ENCODE results near the gene SIVA1.

SIVA1 gene

DNA sequence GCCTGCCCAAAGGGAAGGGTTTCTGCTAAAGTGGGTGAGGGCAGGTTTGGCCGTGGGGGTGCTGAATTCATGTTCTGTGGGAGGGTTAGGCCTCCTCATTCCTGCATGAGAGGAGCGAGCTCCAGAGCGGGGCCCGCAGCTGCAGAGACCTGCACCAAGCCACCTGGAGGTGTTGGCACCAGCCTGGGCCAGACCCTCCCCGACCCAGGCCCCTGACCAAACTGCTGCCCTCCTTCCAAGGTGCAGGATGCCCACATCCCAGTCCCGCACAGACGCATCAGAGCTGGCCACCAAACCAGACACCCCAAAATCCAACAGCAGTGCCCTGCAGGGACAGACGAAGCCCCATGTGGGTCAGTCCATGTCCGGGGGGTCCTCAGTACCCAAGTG lies 18.4 kb upstream of the SIVA1 start:
- in situ Hi-C loops (cut with MboI; ENCODE audit: low sequenced_read_pairs), result no loop called here

DNA sequence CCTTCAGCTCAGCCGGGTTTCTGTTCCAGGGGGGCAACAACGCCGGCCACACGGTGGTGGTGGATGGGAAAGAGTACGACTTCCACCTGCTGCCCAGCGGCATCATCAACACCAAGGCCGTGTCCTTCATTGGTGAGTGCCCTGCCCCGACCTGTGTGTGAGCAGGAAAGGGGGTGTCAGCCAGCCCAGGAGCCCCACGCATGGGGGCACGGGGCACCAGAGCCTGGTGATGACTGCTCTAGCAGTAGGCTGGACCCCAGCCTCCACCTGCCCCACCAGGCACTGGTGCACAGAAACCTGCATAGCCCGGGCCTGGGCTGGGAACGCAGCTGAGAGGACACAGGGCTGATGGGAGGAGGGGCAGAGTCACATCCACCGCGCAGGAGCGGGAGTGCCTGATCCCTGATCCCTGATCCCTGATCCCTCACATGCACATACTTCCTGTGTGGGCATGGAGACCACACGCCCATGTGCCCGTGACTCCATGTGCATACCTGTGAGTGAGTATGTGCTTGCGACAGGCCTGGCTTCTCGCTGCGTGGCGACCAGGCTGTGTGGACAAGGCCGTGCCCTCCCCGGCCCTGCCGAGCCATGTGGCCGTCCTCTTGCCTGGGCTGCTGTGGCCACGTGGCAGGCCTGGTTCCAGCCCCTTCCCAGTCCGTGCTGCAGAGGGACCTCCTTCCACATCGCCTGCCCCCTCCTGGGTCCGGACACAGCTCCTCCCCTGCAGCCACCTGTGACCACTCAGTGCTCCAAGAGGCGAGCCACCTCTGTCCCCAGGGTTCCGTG lies 17.8 kb upstream of the SIVA1 start:
- in situ Hi-C loops (cut with MboI; ENCODE audit: low sequenced_read_pairs), result no loop called here

DNA sequence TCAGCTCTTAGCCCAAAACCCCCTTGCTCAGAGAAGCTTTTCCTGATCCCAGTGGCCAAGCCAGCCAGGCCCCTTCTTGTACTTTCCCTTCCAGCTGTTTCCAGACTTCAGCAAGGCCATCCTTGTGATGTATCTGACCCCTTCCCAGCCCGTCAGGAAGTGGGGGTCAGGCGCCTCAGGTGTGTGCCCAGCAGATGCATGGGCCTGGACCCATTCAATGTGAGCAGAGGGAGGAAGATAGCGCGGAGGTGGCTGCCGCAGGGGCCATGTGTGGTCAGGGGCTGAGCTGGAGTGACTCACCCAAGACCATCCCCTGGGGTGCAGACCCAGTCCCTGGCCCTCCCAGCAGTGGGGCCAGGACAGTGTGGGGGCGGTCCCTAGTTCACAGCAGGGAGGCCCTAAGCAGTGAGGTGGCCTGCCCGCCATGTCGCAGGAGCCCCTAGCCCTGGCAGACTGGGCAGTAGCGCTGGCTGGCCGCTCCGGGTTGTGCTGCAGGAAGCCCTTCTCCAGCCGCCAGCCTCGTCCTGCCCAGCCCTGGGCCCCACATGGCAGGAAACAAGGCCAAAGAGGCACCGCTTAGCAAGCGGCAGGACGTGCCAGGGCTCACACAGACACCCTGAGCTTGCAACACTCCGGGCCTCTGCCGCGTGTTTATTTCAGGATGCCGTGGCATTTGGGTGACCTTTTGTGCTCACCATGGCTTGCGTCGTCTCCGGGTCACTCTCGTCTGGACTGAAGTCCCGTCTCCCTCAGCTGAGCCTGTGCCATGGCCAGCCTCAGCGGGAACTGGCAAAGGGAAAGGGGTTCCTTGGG lies 16.9 kb upstream of the SIVA1 start:
- in situ Hi-C loops (cut with MboI; ENCODE audit: low sequenced_read_pairs), result no loop called here

DNA sequence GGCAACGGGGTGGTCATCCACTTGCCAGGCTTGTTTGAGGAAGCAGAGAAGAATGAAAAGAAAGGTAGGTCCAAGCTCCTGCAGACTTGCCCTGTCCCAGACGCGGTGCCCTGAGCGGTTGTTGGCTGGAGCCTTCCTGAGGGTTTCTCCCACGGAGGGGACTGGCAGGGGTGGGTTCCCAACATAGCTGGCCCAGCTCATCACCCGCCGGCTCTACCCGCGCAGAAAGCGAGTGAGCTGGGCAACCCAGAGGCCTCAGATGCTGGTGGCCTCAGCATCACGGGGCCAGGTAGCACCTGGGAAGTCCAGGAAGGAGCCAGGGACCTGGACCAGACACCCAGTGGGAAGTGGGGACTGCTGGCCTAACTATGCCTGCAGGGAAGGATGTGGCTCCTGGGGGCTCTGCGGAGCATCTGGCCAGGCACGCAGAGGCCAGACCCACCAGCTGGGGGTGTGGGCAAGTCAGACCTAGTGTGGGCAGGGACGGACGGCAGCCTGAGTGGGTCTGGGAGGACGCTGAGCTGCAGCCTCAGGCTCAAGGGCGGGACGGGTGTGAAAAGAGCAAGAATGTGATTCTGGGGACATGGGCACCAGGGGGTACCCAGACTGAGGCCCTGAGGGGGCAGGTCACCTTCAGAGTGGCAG lies 14.4 kb upstream of the SIVA1 start:
- in situ Hi-C loops (cut with MboI; ENCODE audit: low sequenced_read_pairs), result no loop called here

DNA sequence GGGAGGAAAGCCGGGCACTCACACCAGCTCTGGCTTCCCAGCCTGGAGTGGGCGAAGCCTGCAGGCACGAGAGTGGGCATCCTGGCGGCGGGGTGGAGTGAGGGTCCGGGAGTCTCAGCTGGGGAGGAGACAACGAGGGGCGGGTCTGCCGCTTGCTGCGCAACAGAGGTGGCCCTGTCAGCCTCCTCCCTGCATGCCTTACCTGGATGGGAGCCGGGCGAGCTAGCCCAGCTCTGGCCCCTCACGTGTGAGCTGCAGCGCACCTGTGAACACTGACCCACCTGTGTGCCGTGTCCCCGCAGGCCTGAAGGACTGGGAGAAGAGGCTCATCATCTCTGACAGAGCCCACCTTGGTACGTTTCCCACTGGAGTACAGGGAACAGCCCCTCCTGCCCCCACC lies 13.9 kb upstream of the SIVA1 start:
- in situ Hi-C loops (cut with MboI; ENCODE audit: low sequenced_read_pairs), result no loop called here

DNA sequence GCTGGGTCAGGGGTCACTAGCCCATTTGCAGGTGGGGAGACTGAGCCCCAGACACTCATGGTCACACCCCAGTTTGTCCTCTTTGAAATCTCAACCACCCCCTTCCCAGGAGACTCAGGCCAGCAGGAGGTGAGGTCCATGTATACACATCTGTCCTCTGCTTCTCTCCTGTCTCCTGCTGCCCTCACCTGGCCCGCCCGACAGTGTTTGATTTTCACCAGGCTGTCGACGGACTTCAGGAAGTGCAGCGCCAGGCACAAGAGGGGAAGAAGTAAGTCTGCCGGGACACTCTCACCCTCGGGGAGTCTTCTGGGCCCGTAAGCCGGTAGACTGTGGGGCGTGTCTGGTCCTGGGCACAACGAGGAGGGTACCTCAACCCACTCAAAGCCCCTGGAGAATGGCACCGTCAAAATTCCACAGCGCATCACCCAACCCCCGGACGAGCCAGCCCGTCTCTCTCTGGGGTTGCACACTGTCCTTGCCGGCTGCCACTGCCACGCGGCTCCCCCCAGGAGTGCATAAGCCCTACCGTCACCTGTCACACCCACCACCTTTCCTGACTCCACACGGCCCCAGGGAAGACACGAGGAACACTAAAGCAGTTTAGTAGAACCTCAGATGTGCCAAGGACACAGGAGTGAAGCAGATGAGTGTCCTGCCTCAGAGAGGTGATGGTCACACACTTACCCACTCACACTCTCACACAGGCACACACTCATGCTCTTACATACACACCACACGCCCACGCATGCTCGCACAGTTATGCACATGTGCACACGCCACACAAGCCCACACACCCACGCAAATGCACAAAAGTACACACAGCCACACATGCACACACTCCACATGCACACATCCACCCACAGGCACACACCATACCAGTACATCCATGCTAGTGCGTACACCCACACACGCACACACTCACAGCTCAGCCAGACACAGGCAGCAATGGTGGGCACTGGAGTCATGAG lies 13.1 kb upstream of the SIVA1 start:
- in situ Hi-C loops (cut with MboI; ENCODE audit: low sequenced_read_pairs), result no loop called here

DNA sequence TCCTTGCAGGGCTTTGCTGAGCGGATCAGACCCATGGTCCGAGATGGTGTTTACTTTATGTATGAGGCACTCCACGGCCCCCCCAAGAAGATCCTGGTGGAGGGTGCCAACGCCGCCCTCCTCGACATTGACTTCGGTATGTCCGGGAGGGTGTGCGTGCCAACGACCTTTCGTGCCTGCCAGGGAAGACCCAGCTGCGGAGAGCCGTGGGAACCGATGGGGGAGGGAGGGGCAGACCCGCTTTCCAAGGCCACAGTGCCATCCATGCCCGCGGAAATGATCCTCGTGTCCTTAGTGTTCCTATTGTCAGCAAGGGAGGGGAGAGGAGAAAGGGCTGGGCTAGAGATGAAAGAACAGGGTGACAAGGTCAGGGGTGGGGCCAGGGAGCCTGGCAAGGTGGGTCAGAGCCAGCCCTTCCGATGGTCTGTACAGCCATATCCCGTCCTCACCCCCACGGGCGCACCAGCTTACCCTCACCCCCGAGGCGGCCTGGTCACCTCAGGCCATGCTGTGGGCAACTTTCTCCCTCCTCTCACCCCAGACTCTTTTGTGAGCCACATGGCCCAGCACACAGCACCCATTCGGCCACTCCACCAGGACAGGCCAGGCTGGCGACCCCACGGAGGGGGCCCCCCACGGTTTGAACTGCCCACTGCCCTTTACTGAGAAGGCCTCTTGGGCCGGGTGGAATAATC lies 11.7 kb upstream of the SIVA1 start:
- in situ Hi-C loops (cut with MboI; ENCODE audit: low sequenced_read_pairs), result no loop called here

DNA sequence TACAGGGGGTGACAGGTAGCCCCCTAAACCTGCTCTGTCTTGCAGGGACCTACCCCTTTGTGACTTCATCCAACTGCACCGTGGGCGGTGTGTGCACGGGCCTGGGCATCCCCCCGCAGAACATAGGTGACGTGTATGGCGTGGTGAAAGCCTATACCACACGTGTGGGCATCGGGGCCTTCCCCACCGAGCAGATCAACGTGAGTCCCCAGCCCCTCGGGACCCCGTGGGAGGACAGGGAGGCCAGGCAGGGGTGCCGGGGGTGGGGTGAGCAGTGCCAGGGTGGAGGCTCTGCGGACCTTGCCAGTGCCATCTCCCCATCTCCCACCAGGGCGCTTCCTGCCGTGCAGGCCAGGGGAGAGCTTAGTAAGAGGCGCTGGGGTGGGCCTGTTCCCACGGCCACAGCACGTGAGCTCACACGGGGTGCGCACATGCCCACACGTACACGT lies 11.1 kb upstream of the SIVA1 start:
- in situ Hi-C loops (cut with MboI; ENCODE audit: low sequenced_read_pairs), result no loop called here

DNA sequence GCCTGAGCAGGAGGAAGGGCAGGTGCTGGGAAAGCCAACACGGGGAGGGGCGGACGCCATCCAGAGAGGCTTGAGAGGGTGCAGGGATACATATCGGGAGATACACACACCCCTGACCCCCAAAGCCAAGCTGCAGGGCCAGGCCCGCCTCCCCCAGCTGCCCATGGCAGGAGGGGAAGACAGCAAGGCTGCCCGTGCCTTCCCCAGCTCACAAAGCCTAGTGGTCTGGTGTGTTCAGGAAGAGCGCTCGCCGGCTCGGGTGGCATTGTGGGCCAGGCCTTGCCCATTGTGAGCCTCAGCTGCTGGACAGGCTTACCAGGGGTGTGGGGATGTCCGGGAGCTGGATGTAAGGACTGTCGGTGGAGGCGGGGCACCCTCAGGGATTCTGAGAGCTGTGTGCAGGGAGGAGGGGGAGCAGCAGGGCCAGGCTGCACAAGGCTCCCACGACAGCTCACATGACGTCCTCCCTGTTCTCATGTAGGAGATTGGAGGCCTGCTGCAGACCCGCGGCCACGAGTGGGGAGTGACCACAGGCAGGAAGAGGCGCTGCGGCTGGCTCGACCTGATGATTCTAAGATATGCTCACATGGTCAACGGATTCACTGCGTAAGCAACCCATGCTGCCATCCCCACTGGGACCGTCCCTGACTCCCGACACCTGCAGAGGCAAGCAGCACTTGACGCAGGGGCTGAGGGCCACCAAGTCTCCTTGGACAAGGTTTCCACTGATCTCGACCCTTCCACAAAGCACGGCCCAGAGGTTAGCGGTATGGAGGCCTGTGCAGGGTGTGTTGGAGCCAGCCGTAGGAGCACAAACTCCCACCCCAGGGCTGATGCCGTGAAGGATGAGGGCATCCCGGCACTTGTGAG lies 10.1 kb upstream of the SIVA1 start:
- in situ Hi-C loops (cut with MboI; ENCODE audit: low sequenced_read_pairs), result no loop called here

DNA sequence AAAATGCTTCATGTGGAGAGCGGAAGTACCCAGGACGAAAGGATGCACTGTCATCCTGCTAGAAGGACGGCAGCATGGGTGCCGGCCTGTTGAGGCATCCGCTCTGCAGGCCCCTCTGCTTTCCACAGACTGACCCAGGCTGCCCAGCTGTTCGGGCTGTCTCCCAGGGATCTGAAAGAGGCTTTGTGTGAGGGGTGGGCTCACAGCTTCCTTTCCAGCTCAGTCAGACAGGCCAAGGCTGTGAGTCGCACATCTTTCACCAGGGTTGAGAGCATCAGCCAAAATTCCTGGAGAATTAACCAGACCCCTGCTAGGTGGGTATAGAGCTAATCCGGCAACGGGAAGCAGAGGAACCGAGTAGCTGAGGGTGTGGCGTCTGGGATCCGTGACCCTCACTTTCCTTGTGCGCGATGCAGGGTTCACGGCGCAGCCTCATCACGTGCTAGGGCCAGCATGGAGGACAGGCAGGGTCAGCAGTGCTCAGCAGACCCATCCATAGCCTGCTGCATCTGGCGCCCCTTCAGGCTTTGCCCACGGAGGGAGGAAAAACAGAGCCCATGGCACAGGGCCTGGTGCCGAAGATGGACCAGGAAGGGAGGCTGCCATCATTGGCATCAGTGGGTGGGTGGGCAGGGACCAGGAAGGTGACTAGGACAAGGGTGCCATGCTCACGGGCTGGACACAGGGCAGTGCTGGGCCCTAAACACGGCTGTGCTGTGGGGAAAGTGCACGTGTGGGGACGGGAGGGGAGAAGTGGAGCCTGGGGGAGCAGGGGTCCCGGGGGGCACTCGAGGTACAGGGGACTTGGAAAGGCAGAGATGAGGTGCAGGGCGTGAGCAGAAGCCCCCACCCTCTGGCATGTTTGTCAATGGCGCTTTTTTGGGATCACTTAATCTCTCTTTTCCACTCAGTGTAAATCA lies 9.2 kb upstream of the SIVA1 start:
- in situ Hi-C loops (cut with MboI; ENCODE audit: low sequenced_read_pairs), result no loop called here

DNA sequence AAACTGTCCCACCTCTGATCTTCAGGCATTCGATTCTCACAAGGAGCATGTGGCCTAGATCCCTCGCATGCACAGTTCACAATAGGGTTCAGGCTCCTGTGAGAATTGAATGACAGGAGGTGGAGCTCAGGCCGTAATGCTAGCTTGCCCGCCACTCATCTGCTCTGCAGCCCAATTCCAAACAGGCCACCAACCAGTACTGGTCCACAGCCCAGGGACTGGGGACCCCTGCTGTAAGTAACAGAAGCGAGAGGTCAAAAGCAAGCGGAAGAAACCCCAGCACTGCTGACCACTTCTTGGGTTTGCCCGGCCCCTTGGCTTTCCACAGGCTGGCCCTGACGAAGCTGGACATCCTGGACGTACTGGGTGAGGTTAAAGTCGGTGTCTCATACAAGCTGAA lies 8.5 kb upstream of the SIVA1 start:
- in situ Hi-C loops (cut with MboI; ENCODE audit: low sequenced_read_pairs), result no loop called here

DNA sequence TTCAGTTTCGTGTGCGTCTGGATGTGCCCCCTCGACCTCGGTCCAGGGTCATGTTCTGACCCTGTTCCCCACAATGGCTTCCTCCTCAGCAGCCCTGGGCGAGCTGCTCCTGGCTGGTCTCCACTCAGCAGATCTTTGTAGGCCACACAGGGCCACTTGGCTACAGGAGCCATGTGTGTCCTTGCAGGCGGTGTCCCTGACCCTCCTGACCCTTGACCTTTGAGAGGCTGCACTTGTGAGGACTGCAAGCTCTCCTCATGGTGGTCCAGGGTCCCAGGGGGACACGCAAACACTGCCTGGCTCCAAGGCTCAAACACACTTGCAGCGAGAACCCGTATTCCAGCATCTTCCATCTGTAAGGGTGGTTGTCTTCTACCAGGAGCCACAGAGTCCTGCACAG lies 7.5 kb upstream of the SIVA1 start:
- in situ Hi-C loops (cut with MboI; ENCODE audit: low sequenced_read_pairs), result no loop called here

DNA sequence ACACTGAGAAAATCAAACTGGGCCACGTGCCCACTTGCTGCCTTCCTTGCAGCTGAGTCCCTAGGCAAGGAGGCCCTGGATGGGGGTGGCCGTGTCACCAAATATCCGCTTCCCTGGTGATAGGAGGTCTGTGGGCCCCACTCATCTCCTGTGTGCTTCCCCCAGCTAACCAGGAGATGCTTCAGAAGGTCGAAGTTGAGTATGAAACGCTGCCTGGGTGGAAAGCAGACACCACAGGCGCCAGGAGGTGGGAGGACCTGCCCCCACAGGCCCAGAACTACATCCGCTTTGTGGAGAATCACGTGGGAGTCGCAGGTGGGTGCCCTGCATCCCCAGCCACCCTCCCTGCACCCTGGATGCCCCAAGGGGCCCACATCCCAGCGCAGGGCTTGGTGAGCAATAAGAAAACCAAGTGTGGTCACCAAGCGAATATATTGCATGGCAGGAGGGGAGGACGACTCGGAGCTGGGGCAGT lies 6.8 kb upstream of the SIVA1 start:
- in situ Hi-C loops (cut with MboI; ENCODE audit: low sequenced_read_pairs), result no loop called here

DNA sequence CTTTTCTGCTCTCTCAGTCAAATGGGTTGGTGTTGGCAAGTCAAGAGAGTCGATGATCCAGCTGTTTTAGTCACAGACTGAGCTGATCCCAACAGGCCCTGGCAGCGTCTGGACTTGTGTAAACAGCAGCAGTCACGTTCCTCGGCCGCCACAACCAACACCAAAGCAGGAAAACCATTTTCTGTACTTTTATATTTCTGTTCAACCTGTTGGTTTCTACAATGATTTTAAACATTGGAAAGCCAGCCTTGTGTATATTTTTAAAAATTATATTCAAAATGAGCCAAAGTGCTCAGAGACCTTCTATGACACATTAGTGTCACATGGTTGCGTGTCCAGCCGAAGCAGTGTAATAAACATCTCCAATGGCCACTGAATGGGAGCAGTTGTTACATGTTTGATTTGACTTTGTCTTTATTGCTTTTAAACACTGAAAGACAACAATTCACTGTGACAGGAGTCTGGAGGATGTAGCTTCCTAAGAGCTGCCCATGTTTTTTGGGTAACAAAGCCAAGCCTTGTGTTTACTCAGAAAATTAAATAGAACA lies 5.9 kb upstream of the SIVA1 start:
- in situ Hi-C loops (cut with MboI; ENCODE audit: low sequenced_read_pairs), result no loop called here

DNA sequence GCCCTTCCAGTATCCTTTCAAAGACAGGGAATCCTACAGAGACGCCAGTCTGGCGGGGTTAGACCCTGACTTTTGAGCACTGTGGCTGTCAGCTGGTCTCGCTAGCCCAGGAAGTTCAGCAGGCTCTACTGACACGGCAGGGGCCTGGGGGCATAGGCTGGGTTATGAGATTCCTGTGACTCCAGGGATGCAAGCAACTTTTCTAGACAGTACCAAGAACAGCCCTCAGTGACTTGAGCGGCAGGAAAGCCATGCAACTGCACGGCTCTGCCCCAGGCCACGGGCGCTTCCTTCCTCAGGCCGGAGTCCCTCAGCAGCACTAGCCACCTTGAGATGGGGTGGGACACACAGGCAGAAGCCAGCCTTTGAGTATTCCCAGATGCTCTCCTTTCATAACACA lies 5.1 kb upstream of the SIVA1 start:
- in situ Hi-C loops (cut with MboI; ENCODE audit: low sequenced_read_pairs), result no loop called here

DNA sequence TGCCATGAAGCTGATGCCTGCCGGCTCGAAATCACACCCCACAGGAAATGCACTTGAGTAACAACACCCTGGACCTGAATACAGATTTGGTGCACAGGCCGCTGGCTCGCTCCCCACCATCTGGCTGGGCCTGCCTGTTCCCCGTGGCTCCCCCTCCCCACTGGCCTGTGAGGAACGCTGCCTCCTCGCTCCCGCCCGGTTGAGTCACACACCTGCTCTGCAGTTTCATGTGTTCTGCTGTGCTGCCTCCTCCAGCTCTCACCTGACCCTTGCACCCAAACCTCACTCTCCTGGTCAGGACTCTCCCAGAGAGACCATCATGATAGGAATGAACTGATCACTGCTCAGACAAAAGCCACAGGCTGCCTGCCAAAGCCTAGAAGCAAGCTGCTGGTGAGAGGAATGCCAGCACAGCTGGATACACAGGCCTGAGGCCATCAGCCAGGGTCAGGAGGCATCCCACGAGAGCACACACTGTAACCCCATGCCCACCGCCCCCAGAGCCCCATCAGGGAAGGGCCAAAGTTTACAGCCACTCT lies 3.8 kb upstream of the SIVA1 start:
- in situ Hi-C loops (cut with MboI; ENCODE audit: low sequenced_read_pairs), result no loop called here

DNA sequence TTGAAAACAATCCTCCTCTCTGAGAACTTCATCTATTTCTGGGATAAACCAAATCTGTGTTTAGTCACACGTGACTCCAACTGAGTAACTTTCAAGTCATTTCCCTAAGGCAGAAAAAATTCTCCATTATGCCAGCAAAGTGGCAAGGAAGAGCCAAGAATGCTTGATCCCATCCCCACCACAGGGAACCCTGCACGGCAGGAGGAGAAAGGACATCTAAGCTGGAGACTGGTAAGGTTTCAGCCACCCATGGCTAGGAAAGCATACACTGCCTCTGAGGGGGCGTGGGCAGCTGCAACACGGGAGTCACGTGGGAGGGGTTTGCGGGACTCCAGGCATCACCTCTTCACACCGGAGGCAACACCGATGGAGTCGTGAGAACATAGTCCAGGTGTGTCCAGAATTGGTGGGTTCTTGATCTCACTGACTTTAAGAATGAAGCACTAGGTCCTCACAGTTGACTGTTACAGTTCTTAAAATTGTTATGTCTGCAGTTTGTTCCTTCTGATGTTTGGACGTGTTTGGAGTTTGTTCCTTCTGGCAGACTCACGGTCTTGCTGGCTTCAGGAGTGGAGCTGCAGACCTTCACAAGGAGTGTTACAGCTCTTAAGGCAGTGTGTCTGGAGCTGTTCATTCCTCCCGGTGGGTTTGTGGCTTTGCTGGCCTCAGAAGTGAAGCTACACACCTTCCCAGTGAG lies 2.7 kb upstream of the SIVA1 start:
- in situ Hi-C loops (cut with MboI; ENCODE audit: low sequenced_read_pairs), result no loop called here

Measured in HL-60/S4 treated with retinoic acid at 250 ng/mL for 4 days and 3 days (cell line).